ENCODE measurements around the gene MPHOSPH10.
"Not testable (repeated sequence)": the region's sequence is repeated elsewhere in the genome, so short reads cannot be mapped to it uniquely, and the experiment has no call there.

MPHOSPH10 gene

DNA sequence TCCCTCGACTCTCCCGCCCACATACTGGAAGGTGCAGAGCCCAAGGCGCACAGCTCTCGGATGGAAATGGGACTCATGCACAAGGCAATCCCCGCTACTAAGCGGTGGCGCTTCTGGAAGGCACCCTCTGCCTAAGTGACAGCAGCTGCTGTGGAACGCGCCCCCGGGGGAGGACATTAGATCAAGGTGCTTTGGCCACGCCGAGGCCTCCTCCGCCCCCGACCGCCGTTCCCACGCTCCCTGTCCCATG is 607 bp upstream of the MPHOSPH10 start:
- TF ChIP-seq, protein P1, sequence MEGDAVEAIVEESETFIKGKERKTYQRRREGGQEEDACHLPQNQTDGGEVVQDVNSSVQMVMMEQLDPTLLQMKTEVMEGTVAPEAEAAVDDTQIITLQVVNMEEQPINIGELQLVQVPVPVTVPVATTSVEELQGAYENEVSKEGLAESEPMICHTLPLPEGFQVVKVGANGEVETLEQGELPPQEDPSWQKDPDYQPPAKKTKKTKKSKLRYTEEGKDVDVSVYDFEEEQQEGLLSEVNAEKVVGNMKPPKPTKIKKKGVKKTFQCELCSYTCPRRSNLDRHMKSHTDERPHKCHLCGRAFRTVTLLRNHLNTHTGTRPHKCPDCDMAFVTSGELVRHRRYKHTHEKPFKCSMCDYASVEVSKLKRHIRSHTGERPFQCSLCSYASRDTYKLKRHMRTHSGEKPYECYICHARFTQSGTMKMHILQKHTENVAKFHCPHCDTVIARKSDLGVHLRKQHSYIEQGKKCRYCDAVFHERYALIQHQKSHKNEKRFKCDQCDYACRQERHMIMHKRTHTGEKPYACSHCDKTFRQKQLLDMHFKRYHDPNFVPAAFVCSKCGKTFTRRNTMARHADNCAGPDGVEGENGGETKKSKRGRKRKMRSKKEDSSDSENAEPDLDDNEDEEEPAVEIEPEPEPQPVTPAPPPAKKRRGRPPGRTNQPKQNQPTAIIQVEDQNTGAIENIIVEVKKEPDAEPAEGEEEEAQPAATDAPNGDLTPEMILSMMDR (IDR thresholded peaks at IDR 0.05; ENCODE audit: insufficient read depth, low read depth, low read length, missing control alignments) = no peak
- H3K4me3 ChIP-seq (ENCODE audit: low read length) = peak overlapping the region; percentile 90
- peak; percentile 90 for DNase-seq (ENCODE audit: low read depth)

DNA sequence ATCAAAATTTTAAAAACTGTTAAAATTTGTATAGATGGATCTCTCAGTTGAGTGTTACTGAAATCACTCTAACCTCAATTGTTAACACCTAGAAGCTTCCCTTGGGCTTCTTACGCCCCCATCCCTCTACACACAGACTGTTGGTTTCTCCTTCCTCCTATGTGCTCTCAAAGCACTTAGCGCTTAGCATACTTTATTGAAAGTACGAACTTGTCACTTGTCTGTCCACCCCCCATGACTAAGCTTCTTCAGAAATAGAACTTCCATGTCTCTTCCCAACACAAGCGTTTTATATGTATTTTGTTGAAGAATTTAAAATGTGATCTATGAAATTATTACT is 441 bp downstream of the MPHOSPH10 start:
- no peak for DNase-seq (ENCODE audit: low read depth)
- H3K4me3 ChIP-seq (ENCODE audit: low read length) = peak overlapping the region; percentile 90
- TF ChIP-seq, protein P1 (IDR thresholded peaks at IDR 0.05; ENCODE audit: insufficient read depth, low read depth, low read length, missing control alignments) = no peak

DNA sequence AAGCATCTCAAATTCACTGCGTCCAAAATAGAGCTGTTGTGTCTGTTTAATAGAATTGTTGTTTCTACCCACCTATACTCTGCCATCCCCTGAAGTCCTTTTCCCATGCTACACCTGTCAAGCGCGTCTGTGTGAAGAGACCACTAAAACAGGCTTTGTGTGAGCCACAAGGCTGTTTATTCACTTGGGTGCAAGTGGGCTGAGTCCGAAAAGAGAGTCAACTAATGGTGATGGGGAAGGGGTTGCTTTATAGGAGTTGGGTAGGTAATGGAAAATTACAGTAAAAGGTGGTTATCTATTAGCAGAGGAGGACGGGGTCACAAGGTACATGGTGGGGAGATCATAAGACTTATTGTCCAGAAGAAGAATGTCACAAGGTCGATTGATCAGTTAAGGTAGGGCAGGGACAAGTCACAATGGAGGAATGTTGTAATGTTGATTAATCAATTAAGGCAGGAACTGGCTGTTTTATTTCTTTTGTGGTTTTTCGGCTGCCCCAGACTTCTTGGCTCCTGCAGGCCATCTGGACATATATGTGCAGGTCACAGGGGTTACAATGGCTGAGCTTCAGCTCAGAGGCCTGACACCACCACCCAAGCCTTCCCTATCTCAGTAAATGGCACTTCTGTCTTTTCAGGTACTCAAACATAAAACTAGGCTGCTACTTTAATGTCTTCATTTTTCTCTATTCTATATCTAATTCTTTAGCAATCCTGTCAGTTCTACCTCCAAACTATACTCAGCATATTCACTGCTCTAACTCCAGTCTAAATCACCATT is 1.1 kb downstream of the MPHOSPH10 start:
- peak overlapping the region; percentile 90 for H3K4me3 ChIP-seq (ENCODE audit: low read length)
- not testable (repeated sequence) for DNase-seq (ENCODE audit: low read depth)

DNA sequence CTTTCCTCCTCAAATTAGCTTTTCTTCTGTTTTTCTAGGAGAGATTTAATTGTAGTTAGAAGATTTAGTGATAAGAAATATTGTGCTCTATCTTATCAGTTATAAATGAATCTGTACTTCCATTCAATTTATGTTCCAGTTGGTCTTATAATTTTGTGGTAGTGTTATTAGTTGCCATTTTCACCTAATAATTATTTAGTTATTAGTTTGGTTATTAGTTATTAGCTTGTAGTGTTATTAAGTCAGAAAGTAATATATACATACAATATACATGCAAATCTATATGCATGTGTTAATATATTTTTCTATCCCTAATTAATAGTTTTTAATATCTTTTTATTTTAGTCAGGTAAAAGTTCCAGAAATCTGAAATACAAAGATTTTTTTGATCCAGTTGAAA is 3.2 kb downstream of the MPHOSPH10 start:
- H3K4me3 ChIP-seq (ENCODE audit: low read length) = no peak overlapping the region
- no peak for DNase-seq (ENCODE audit: low read depth)
- TF ChIP-seq, protein P1 (IDR thresholded peaks at IDR 0.05; ENCODE audit: insufficient read depth, low read depth, low read length, missing control alignments) = no peak

DNA sequence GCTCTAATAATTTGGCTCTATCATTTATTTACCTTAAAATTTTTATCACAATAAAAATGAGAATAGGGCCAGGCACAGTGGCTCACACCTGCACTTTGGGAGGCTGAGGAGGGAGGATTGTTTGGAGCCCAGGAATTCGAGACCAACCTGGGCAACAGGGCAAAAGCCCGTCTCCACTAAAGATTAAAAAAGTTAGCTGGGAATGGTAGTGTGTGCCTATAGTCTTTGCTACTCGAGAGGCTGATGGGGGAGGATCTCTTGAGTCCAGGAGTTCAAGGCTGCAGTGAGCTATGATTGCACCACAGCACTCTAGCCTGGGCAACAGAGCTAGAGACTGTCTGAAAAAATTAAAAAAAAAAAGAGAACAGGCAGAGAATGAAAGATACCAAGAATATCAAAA is 5.7 kb downstream of the MPHOSPH10 start:
- TF ChIP-seq, protein P1 (IDR thresholded peaks at IDR 0.05; ENCODE audit: insufficient read depth, low read depth, low read length, missing control alignments) = no peak
- no peak overlapping the region for H3K4me3 ChIP-seq (ENCODE audit: low read length)
- DNase-seq (ENCODE audit: low read depth) = no peak

DNA sequence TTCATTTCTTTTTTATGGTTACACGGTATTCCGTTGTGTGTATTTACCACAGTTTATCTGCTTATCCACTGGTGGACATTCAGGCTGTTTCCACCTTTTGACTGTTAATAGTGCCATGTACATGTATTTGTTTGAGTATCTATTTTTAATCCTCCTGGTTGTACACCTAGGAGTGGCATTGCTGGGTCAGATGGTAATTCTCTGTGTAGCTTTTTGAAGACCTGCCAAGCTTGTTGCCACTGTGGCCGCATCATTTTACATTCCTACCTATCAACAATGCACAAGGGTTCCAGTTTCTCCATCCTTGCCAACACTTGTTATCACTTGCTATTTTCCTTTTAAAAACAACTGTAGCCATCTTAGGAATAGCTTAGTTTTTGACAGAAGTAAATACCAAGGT is 13.3 kb downstream of the MPHOSPH10 start:
- DNase-seq (ENCODE audit: low read depth) = no peak
- H3K4me3 ChIP-seq (ENCODE audit: low read length) = no peak overlapping the region
- TF ChIP-seq, protein P1 (IDR thresholded peaks at IDR 0.05; ENCODE audit: insufficient read depth, low read depth, low read length, missing control alignments) = no peak

DNA sequence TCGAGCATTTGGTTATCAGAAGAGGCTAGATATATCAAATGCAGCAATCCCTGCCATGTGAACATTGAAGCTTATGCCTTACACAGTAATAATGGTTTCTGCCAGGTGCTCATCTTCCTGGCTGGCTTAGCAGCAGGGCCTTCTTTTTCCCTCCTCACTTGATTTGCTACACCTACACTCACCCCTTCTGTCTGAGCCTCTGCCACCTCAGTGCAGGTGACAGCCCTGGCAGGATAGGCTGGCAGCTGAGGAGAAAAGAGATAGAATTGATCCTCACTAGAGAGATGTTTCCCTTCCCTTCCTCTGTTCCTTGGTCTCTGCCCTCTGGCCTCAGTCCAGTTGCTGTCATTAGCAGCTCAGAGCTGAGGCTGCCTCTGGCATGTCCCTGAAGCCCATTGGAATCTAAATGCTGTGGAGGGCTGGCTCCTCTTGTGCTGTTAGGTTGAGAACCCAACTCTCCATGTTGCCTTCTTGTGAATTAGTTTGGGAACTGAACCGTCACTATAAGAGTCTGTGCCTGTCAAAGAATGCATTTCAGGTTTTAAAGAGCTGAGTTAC is 18.2 kb downstream of the MPHOSPH10 start:
- TF ChIP-seq, protein P1 (IDR thresholded peaks at IDR 0.05; ENCODE audit: insufficient read depth, low read depth, low read length, missing control alignments) = no peak
- no peak for DNase-seq (ENCODE audit: low read depth)
- no peak overlapping the region for H3K4me3 ChIP-seq (ENCODE audit: low read length)

Data from epithelial cell of esophagus (primary cell).